ACC112 (cell line): ENCODE results near the gene MTHFD1.
"Not testable (repeated sequence)": the region's sequence is repeated elsewhere in the genome, so short reads cannot be mapped to it uniquely, and the experiment has no call there.

Experiments
- H2AFZ ChIP-seq: fragments of 200-600 bp; sonication (generic); one replicate; pipeline ENCODE4 v1.6.0; 2017; ENCODE audit warnings: antibody characterized with exemption, low read length; ENCODE audit not compliant: unreplicated experiment
- H3K27ac ChIP-seq: fragments of 200-600 bp; sonication (generic); 2 replicates; pipeline ENCODE4 v1.5.1; 2014; ENCODE audit warnings: low read depth, mild to moderate bottlenecking, antibody characterized with exemption, low read length, moderate library complexity
- H3K27me3 ChIP-seq: fragments of 200-600 bp; sonication (generic); 2 replicates; pipeline ENCODE4 v1.6.1; 2014; ENCODE audit warnings: mild to moderate bottlenecking, antibody characterized with exemption, low read length, moderate library complexity, mixed read lengths; ENCODE audit not compliant: insufficient read depth
- H3K36me3 ChIP-seq: fragments of 200-600 bp; sonication (generic); 2 replicates; pipeline ENCODE4 v1.6.1; 2016; ENCODE audit warnings: mild to moderate bottlenecking, antibody characterized with exemption, low read length, moderate library complexity, mixed read lengths; ENCODE audit not compliant: insufficient read depth
- H3K4me1 ChIP-seq: fragments of 200-600 bp; sonication (generic); one replicate; pipeline ENCODE4 v1.6.1; 2016; ENCODE audit warnings: low read length, mixed read lengths; ENCODE audit not compliant: insufficient read depth, unreplicated experiment, control insufficient read depth
- H3K4me3 ChIP-seq: fragments of 200-600 bp; sonication (generic); 2 replicates; pipeline ENCODE4 v1.5.1; 2014; ENCODE audit warnings: mild to moderate bottlenecking, low read depth, low read length
- H3K79me2 ChIP-seq: fragments of 200-600 bp; sonication (generic); one replicate; pipeline ENCODE4 v1.6.0; 2016; ENCODE audit warnings: low read length; ENCODE audit not compliant: control insufficient read depth, unreplicated experiment, insufficient read depth

MTHFD1 gene

DNA sequence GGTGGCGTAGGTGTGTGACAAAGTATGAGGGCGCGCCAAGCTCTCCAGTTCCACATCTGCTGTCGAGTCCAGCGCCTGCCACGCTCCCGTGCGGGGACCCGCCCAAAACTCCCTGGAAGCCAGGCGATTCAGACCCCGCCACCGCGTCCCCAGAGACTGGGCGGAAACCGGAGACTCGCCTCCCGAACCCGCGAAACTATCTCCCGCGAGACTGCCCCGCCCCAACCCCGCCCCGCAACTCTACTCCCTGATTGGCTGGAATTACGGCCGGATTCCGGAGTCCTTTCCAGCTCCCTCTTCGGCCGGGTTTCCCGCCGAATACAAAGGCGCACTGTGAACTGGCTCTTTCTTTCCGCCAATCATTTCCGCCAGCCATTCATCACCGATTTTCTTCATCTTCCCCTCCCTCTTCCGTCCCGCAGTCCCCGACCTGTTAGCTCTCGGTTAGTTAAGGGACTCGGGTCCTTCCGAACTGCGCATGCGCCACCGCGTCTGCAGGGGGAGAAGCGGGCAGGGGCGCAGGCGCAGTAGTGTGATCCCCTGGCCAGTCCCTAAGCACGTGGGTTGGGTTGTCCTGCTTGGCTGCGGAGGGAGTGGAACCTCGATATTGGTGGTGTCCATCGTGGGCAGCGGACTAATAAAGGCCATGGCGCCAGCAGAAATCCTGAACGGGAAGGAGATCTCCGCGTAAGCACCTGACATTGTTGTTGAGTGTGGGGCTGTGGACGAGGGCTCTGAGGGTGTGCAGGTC lies at the start of gene MTHFD1:
TSS of gene MTHFD1 (plus strand) at position 572 of the 751 bp plus-strand sequence. CDS start at position 647, 75 bp downstream.
- Histone ChIP-seq H3K4me1 (peaks cover 5% of the 10 kb centered on the region), H3K4me3 (peak within 1 kb of the TSS; percentile 84), H3K36me3 (peaks cover 22% of the 10 kb centered on the region), H3K79me2 (peaks cover 52% of the 10 kb centered on the region), H3K27me3 (no peaks in the 10 kb centered on the region), H2AFZ (peak within 1 kb of the TSS; percentile 91), H3K27ac (peak within 1 kb of the TSS; percentile 74)

DNA sequence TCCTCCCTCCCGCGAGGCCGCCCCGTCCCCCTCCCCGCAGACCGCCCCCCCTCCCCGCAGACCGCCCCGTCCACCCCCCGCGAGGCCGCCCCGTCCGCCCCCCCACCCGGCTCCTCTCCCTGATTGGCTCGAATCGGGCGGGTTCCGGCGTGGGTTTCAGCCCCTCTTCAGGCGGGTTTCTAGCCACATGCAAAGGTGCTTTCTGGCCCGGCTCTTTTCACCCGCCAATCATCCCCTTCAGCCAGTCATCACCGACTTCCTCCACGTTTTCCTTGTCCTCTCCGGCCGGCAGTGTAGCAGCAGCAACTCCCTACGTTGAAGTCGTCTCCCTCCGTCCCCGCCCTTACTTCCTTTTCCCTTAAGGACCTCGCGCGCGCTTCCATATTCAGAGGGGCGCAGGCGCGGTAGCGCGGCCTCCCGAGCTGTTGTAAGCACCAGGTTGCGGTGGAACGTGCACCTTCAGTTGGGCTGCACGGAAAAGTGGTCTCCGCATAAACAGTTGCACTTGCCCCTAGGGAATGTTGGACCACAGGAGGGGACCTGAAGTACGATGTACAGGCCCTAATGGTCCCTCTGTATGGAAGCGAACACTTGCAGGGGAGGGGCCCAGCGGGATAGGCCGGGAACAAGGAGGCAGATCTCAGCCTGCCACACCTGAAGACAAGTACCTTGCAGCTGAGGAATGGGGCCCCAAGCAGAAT lies 49.4 kb upstream of the MTHFD1 start:
- H3K36me3 ChIP-seq, result no peaks in the 10 kb centered on the region
- H2AFZ ChIP-seq, result peak overlapping the region; percentile 89
- peak overlapping the region; percentile 10; the same call in 1 of the 2 replicates for H3K27ac ChIP-seq

GRCh38 chr14:64340560-64341196 lies 47.5 kb upstream of the MTHFD1 start:
- Histone ChIP-seq H3K27ac (no peak overlapping the region), H3K79me2 (no peaks in the 10 kb centered on the region), H3K36me3 (no peaks in the 10 kb centered on the region), H3K4me3 (no peak overlapping the region), H3K4me1 (peaks cover 13% of the 10 kb centered on the region), H3K27me3 (no peaks in the 10 kb centered on the region), H2AFZ (no peak overlapping the region)

More for the DNA sequence above, 49.4 kb upstream of the MTHFD1 start:
- H3K27me3 ChIP-seq, result no peaks in the 10 kb centered on the region
- peak overlapping the region; percentile 86 for H3K4me3 ChIP-seq
- peaks cover 13% of the 10 kb centered on the region for H3K4me1 ChIP-seq
- no peaks in the 10 kb centered on the region for H3K79me2 ChIP-seq

DNA sequence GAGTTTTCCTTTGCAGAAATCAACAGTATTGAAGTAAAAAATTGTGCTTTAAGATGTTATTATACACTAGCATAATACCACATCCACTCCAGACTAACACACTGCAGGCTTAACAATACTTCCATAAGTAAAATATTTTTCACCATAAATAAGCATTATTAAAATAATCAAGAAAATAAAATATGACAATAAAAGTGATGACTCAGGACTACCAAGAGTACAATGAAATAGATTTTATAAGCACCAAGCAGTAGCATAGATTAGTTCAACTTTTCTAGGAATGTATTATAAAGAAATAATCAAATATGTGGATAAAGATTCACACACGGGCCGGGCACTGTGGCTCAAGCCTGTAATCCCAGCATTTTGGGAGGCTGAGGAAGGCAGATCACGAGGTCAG lies 40.4 kb upstream of the MTHFD1 start:
- Histone ChIP-seq H3K27me3 (no peaks in the 10 kb centered on the region), H3K36me3 (no peaks in the 10 kb centered on the region), H3K27ac (no peak overlapping the region), H3K4me1 (no peaks in the 10 kb centered on the region), H3K4me3 (no peak overlapping the region), H2AFZ (no peak overlapping the region), H3K79me2 (no peaks in the 10 kb centered on the region)

GRCh38 chr14:64349741-64350490 lies 38.2 kb upstream of the MTHFD1 start:
- H3K27ac ChIP-seq, result no peak overlapping the region
- H3K4me1 ChIP-seq, result no peaks in the 10 kb centered on the region
- no peak overlapping the region for H2AFZ ChIP-seq
- H3K4me3 ChIP-seq, result no peak overlapping the region
- H3K27me3 ChIP-seq, result no peaks in the 10 kb centered on the region
- H3K36me3 ChIP-seq, result no peaks in the 10 kb centered on the region
- no peaks in the 10 kb centered on the region for H3K79me2 ChIP-seq

DNA sequence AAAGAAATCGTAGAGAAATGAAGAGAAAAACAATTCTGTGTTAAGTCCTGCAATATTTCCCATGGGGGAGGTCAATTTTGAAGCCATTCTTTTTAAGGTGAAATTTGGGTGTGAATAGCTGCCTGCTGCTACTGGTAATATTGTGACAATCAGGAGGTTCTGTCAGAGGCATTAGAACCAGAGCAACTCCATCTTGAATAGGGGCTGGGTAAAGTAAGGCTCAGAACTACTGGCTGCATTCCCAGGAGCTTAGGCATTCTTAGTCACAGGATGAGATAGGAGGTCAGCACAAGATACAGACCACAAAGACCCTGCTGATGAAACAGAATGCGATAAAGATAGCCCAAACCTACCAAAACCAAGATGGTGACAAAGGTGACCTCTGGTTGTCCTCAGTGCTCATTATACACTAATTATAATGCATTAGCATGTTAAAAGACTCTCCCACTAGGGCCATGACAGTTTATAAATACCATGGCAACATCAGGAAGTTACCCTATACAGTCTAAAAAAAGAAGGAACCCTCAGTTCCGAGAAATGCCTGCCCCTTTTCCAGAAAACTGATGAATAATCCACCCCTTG lies 24.8 kb upstream of the MTHFD1 start:
- H3K79me2 ChIP-seq, result no peaks in the 10 kb centered on the region
- peaks cover 18% of the 10 kb centered on the region for H3K4me1 ChIP-seq
- H3K4me3 ChIP-seq, result no peak overlapping the region
- H3K36me3 ChIP-seq, result no peaks in the 10 kb centered on the region
- H2AFZ ChIP-seq, result peak overlapping the region; percentile 13
- H3K27ac ChIP-seq, result peak overlapping the region; percentile 35
- H3K27me3 ChIP-seq, result no peaks in the 10 kb centered on the region

DNA sequence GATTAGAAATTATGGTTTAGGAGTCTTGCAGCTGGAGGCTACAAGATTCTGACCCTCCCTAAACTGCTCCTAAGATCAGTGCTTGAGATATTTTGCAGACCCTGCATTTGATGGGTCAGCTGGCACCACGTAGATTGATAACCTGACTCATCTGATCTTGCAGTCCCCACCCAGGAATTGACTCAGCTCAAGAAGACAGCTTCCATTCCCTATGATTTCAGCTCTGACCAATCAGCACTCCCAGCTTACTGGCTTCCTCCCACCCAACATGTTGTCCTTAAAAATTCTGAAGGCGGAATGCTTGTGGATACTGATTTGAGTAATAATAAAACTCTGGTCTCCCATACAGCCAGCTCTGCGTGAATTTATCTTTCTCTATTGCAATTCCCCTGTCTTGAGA lies 23.2 kb upstream of the MTHFD1 start:
- Histone ChIP-seq H3K4me3 (no peak overlapping the region), H3K27ac (no peak overlapping the region), H2AFZ (no peak overlapping the region), H3K79me2 (no peaks in the 10 kb centered on the region), H3K27me3 (no peaks in the 10 kb centered on the region), H3K4me1 (peaks cover 18% of the 10 kb centered on the region), H3K36me3 (no peaks in the 10 kb centered on the region)

DNA sequence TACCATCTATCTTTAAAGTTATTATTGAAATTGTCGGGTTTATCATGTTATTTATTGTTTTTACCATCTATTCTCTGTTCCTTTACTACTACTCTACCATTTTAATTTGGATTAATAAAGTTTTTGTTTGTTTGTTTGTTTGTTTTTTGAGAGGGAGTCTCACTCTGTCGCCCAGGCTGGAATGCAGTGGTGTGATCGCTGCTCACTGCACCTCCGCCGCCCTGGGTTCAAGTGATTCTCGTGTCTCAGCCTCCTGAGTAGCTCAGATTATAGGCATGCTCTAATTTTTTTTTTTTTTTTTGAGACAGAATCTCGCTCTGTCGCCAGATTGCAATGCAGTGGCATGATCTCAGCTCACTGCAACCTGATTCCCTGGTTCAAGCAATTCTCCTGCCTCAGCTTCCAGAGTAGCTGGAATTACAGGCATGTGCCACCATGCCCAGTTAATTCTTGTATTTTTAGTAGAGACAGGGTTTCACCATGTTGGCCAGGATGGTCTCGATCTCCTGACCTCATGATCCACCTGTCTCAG lies 22.7 kb upstream of the MTHFD1 start:
- not testable (repeated sequence) for H3K4me3 ChIP-seq, H3K27ac ChIP-seq, H3K27me3 ChIP-seq, H3K79me2 ChIP-seq, H2AFZ ChIP-seq, H3K36me3 ChIP-seq
- peaks cover 18% of the 10 kb centered on the region for H3K4me1 ChIP-seq

- Histone ChIP-seq H2AFZ (no peak overlapping the region), H3K36me3 (no peaks in the 10 kb centered on the region), H3K27ac (no peak overlapping the region), H3K4me3 (no peak overlapping the region), H3K4me1 (peaks cover 9% of the 10 kb centered on the region), H3K79me2 (no peaks in the 10 kb centered on the region), H3K27me3 (no peaks in the 10 kb centered on the region)
Observed at GRCh38 chr14:64369201-64369600, 19.0 kb upstream of the MTHFD1 start.
